HG02870 (cell line): Measurements from ENCODE around the gene TMEM86B.
"Not testable (repeated sequence)": the region's sequence is repeated elsewhere in the genome, so short reads cannot be mapped to it uniquely, and the experiment has no call there.

Source experiments
- ATAC-seq: cut with Tn5 transposase; IDR thresholded peaks from one replicate; pipeline ENCODE4 v1.9.1; 2021; ENCODE audit warnings: mild to moderate bottlenecking, moderate library complexity; ENCODE audit not compliant: unreplicated experiment

Gene TMEM86B

DNA sequence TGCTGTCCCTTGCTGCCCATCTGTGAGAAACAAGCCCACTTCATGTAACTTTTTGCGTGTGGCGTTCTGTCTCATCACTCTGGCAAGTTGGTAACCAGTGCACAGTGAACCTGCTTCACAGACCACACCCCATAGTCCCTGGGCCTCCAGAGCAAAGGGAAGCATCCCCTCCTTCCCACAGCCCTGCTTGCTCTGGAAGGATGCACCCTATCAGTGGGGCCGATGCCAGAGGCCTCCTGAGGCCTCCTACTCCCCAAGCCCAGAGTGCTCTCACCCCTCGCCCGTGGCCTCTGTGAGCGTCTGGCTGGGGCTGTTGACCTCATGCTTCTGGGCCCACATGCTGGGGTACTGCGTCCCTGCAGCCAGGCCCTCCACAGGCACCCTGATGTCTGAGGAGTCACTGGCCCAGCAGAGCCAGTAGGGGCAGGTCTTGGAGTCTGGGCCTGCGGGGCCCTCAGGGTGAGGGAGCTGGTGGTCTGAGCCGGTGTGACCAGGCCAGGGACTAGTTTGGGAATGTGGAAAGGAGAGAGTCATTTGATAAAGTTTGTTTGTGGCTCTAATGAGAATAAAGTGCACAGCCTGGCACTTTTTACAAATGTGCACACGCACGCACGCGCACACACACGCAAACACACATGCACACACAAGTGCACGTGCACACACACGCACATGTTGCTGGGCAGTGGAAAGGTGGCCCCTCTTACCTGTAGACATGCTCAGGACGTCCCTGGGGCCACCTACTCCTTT lies 5.1 kb downstream of the TMEM86B start:
- ATAC-seq, result no peak

DNA sequence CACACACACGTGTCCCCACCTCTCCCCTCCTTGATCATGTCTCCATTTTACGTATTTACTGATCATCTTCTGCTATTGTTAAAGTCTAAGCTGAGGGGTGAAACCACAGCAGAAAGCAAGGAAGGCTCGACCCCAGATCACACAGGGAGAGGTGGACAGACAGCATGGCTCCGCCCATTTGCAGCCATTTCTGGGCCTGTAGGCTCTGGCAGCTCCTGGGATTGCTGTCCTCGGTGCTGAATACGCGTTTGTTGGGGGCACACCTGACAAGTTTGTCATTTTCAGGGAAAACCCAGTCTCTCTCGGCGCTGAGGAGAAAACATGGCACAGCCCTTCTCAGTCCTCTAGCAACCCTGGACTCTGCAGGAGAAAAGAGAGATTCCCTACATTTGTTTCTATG lies 8.0 kb downstream of the TMEM86B start:
- no peak for ATAC-seq

DNA sequence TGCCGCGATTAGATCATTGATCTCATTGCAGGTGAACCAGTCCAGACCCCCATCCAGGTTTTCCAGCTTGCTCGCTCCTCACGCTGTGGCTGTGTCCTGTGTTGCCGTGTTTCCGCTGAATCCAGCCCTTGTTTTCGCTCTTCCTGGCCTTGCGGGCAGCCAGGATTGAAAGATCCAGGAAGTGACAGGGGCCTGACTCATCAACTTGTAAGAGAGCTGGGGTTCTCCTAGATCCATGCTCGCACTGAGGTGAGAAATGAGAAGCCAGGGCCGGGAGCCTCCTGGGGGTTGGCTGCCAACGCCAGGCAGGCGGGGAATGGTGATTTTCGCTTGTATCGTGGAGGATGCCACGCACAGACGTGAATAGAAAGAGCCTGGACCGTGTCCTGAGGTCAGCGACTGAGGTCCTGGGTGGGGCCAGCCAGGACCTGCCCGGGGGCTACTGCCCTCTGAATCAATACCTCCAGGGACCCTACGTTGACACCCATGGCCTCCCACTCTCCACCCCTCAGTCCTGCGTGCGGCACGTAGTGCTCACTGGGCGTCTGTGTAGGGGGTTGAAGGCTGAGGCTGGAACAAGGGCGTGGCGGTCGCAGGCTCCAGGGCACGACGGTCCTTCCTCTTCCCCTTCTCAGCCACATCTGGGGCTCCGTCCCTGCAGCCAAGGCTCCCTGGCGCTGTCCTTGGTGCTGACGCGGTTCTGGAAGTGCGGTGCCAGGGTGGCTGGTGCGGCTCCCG lies 11.9 kb downstream of the TMEM86B start:
- no peak for ATAC-seq

DNA sequence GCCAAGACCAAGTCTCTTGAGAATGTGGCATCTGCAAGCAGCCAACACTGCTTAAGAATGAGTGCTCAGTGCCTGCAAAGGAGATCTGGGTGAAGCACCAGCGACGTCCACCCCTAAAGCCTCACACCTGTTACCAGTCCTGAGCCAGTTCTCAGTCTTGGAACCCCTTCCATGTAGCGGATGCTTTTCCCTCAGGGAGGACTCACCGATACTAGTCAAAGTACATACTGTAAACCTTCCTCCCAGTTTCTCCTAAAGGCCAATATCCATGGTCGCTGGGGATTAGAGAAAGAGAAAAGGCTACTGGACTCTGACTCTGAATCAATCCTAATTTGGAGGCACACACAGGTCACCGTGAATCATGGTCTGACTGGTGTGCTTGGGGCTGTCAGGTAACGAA lies 15.0 kb downstream of the TMEM86B start:
- ATAC-seq, result no peak

DNA sequence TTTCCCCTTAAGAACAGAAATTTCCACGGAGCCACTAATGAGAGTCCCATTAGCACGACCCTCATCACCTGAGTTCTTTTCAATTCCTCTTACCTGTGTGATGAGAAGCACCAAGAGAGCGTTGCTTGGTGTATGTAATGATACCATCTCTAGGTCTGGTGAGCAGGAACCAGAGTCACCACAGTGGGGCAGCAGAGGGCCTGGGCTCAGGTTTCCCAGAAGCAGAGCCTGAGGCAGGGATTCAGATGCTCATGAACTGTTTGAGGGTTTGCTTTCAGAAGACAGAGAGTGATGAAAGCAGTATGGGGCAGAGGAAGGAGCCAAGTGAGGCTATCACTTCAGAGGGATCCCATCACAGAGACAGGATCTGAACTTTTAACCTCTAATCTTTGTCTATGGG lies 16.1 kb downstream of the TMEM86B start:
- no peak for ATAC-seq

DNA sequence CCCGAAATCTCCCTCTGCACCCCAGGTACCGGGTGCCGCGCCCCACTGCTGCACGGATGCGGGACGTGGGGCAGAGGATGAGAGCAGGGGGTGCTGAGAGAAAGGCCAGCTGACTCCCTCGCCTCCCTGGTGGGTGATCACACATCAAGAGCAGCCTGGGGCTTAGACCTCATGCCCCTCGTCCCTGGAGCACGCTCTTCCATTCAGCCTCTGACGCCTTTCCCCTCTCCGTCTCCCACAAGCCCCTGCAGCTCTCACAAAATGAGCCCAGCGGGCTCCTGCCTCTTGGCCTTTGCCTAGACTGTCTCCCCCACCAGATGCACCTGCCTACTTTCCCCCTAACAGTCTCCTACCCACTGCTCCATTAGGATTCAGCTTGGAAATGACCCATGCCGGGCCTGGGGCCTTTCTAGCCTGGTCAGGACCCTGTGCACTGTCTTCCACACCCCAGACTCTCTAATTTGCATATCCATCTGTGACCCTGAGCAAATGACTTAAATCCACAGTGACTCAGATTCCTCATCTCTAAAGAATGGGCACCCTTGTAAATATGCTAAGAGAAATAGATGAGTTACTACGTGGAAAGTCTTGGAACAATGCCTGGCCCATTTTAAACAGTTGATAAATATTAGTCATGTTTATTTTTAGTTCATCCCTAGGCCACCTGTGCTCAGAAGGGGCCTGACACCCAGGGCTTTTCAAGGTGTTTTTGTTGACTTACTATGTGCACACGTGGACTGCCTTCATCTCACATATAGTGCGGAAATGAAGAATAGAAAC lies 18.7 kb downstream of the TMEM86B start:
- no peak for ATAC-seq

DNA sequence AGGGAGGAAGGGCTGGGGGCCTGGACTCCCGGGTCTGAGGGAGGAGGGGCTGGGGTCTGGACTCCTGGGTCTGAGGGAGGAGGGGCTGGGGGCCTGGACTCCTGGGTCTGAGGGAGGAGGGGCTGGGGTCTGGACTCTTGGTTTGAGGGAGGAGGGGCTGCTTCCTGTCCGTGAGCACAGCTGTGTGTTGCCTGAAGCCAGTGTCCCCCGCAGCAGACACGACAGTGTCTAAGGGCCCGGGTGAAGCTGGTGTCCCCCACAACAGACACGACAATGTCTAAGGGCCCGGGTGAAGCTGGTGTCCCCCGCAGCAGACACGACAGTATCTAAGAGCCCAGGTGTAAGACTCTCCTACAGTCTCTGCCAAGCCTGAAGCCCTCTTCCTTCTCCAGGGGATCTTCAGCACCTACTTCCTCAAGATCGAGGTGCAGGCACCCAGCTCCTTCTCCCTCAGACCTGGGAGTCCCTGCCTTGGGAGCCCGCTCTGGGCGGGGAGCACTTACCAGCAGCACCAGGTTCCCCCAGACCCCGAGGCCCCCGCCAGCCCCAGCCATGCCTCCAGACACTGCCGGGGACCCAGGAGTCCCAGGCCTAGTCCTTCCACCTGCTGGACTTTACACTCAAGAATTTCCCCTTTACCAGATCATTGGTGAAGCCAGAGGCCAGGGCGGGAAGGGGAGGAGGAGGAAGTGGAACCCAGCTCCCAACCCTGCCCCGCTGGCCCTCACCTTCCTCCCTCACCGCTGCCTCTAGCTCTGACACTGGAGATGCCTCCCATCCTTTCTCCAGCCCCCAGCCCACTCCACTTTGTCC lies 19.5 kb downstream of the TMEM86B start, which contains the start of gene PTPRH:
Gene PTPRH, minus strand, starts transcription at position 622 of the 813 bp plus-strand sequence. Its CDS starts 68 bp downstream, at position 554.
- no peak for ATAC-seq

DNA sequence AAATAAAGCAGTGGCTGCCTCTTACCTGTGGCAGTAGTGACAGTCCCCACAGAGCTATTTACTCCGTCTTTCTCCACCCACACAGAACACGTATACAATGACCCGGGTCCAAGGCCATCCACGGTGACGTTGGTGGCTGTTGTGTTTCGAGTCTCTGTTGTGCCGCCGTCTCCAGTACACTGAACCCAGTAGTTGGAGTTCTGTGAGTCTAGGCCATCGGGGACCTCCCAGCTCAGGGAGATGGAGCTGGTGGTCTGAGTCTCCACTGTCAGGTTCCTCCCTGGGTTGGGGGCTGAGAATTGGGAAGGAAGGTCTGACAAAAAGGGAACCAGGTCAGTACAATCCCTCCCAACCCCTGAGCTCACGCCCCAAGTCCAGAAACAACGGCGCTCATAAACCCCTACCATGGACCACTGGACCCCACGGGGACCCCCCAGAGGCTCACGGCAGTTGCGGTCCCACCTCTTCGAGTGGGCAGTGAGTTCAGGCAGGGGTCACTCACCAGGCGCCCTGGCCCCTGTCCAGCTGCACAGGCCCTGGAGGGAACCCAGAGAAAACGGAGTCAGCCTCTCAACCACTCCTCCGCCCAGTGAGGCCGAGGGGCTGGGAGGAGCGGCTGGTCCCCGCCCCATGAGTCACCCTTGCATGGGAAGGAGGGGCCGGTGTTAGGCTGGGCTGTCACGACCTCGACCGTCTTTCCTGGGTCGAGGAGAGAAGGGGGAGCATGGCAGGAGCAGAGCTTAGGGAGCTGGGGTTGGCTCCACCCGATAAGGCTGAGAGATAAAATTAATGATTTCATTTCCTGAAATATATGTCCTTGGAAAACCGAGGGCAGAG lies 21.7 kb downstream of the TMEM86B start:
- ATAC-seq, result no peak

DNA sequence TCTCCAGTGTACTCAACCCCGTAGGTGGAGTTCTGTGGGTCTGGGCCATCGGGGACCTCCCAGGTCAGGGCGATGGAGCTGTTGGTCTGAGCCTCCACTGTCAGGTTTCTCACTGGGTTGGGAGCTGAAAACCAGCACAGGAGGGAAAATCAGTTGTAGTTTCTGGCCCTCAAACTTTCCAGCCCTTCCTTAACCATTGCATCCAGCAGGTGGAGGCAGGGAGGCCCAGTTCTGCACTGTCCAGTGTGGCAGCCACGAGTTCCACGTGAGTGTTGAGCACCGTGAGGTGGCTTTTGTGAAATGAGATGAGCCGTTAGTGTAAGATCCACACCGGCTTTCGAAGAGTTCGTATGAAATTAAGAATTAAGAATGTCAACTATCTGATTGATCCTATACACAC lies 26.4 kb downstream of the TMEM86B start:
- ATAC-seq, result not testable (repeated sequence)

DNA sequence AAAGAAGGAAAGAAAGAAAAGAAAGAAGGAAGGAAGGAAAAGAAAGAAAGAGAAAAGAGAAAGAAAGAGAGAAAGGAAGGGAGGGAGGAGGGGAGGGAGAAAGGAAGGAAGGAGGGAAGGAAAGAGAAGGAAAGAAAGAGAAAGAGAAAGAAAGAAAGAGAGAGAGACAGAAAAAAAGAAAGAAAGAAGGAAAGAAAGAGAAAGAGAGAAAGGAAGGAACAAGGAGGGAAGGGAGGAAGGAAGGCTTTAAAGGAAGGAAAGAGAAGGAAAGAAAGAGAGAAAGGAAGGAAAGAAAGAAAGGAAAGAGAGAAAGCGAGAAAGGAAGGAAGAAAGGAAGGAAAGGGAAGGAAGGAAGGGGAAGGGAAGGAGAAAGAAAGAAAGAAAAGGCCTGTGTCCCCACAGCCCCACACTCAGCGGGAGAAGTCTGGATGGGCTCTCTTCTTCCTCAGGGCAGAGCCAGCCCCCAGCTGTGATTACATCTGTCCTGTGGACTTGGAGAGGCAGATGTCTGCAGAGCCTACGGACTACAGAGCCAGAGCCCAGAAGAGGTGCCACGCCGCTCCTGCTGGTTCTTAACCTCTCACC lies 28.9 kb downstream of the TMEM86B start:
- ATAC-seq, result no peak

DNA sequence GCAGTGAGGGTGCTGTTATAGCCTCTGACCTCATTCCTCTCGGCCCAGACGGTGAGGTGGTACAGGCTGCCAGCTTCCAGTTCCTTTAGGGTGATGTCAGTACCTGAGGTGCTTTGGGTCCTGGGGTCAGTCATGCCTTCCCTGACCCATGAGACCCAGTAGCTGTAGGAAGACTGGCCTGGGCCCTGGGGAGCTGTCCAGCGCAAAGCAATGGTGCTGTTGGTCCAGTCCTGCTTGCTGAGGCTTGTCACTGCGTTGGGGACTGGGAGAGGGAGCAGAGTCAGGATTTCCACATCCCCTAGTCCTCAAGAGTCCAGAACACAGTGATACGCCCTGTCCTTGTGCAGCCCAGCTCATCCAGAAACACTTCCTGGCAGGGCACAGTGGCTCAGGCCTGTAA lies 29.9 kb downstream of the TMEM86B start:
- ATAC-seq, result no peak

DNA sequence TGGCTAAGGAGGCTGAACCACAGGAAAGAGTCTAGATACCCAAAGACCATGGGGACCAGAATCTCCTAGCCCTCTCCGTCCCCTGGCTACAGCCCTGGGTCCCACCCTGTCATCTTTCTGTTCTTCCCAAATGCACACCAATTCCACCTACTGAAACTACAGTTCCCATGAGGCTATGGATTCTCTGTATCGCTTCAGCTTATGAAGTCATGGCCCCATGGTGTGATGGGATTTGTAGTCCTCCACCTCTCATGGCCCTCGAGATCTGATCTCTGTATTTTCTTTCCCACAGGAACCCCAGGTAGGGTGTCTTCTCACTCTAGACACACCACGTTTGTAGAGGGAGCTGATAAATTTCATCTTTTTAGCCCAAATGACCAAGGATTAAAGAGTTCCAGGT lies 31.0 kb downstream of the TMEM86B start:
- no peak for ATAC-seq

DNA sequence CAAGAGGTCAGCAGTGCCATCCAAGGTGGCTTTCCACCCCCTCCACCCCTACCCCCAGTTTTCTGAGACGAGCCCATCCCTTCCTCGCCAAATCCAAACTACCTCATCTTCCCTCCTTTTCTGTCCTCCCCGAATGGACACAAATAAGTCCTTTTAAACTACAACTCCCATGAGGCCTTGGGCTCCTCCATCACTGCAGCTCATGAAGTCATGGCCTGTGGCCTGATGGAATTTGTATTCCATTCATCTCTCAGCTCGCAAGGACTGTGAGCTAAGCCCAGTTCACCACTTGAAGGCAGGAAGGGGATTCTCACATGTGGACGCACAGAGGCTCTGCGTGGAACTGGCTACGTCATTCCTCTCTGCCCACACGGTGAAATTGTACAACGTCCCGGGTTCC lies 31.8 kb downstream of the TMEM86B start:
- no peak for ATAC-seq

DNA sequence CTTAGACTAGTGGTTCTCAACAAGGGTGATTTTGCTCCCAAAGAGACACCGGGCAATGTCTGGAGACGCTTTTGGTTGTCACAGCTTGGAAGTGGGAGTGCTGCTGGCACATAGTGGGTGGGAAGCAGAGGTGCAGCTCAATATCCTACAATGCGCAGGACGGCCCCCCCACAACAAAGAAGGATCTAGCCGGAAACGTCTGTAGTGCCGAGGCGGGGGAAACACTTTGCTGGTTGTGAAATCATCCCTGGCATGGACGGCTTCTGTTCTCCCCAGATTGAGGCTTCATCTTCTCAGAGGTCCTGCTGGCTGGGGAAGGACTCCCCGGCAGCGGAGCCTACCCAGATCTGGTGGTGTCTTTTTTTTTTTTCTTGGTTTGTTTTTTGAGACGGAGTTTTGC lies 35.1 kb downstream of the TMEM86B start:
- ATAC-seq, result no peak

DNA sequence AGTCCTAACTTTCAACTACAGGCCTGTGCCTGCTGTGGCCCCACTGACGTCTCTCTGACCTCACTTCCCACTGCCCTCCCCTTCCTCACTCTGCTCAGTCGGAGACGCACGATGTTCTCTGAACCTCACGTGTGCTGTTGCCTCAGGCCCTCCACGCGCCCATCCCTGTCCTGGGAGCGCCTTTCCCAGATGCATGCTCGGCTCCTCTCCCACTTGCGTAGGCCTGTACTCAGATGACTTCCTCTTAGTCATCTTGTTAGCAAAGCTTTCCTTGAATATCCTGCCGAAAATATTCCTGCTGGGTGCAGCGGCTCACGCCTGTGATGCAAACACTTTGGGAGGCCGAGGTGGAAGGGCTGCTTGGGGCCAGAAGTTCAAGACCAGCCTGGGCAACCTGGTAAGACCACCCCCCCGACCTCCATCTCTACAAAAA lies 39.1 kb downstream of the TMEM86B start:
- no peak for ATAC-seq

DNA sequence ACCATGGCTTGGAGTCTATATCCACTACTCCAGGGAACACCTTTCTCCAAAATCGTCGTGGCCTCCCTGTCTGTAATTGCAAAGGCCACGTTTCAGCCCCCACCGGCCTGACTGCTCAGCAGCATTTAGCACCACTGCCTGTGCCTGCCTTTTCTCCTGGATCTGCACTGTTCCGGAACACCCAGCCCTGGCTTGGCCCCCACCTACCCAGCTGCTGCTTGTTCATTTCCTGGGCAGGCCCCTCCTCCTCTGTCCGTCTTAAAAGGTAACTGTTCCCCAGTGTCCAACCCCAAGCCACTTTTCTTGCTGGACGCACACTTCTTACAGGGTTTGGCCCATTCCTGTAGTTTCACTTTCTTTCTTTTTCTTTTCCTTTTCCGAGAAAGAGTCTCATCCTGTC lies 39.9 kb downstream of the TMEM86B start:
- ATAC-seq, result no peak

DNA sequence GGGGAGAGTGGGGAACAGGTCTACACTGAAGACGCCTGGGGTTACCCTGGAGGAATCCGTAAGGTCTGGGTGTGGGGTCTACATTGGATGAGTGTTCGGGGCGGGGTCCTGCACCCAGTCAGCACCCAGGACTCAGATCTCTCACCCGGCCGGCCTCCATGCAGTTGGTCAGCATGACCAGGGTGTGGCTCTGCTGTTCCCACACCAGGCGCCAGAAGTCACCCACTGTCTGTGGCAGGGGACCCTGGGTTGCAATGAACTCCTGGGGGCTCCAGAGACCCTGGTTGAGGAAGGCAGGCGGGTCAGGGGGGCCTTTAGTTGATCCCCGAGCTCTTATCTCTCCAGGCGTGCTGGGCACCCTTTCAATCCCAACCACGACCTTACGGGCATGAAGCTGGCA lies 42.5 kb downstream of the TMEM86B start:
- no peak for ATAC-seq

DNA sequence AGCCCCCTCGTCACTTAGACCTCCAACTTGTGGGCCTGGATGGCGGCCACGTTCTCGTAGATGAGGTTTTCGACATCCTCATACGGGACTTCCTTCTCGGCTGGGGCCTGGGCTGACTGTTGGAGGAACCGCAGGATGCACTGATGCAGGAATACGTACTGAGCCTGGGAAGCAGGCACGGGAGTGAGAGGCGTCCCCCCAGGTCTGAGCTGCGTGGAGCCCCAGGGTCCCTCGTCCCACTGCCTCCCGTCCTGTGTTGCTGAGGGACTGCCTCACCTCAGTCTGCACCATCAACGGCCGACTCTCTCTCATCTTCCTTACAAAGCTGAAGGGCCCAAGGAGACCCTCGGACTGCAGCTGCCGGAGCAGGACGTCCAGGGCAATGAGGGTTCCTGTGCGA lies 46.8 kb downstream of the TMEM86B start:
- no peak for ATAC-seq
